Measurements from ENCODE around the gene ZFPM1. TPM values are rescaled to one million over a fixed set of nuclear protein-coding genes. Genes with fewer than 3 reads are reported as not detected.

ZFPM1 gene
- polyA plus RNA-seq, 1 experiment: 0.20 TPM

DNA sequence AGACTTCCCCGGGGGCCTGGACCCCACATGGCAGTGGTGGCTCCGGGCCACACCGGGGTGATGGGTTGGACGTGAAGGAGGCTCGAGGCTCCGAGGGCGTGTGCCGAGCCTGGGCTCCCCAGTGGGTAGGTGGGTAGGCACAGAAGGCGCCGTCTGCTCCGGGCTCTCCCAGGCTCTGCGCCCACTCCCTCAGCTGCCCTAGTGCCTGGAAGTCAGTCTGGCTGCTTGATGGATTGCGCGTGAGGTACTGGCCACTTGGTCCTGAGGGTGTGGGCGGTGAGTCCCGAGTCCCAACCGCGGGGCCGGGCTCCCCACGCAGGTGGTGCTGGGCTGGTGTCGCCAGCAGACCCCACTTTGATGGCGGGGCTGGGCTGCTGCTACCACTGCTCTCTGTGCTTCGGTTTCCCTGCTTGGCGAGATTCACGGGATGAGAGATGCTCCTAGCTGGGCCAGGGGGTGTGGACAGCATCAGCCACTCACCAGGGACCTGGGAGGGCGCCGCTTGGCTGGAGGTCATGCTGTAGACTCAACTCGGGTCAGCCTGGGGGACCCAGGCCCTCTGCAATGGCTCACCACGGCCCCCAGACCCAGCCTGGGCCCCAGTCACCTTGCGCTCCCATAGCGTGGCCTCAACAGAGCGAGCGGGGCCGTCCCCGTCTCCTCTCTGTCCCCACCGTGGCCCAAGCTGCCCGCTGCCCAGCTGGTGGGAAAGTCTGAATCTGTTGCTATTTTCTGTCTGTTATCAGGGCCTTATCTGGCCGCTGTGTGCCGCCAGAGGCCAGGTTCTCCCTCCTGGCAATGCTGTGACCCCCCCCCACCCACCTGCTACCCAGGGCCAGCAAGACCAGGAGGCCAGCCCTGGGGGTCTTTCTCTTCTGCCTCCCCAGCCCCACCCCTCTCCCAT is 26.1 kb downstream of the ZFPM1 start:
- H3K9me3 ChIP-seq (ENCODE audit: control insufficient read depth, insufficient read depth, low read length): no peaks in the 10 kb centered on the region
- H3K4me3 ChIP-seq (ENCODE audit: low read depth, low read length): no peak overlapping the region
- H3K27ac ChIP-seq (ENCODE audit: low read depth, low read length): no peak overlapping the region
- TF ChIP-seq, protein P1, sequence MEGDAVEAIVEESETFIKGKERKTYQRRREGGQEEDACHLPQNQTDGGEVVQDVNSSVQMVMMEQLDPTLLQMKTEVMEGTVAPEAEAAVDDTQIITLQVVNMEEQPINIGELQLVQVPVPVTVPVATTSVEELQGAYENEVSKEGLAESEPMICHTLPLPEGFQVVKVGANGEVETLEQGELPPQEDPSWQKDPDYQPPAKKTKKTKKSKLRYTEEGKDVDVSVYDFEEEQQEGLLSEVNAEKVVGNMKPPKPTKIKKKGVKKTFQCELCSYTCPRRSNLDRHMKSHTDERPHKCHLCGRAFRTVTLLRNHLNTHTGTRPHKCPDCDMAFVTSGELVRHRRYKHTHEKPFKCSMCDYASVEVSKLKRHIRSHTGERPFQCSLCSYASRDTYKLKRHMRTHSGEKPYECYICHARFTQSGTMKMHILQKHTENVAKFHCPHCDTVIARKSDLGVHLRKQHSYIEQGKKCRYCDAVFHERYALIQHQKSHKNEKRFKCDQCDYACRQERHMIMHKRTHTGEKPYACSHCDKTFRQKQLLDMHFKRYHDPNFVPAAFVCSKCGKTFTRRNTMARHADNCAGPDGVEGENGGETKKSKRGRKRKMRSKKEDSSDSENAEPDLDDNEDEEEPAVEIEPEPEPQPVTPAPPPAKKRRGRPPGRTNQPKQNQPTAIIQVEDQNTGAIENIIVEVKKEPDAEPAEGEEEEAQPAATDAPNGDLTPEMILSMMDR (IDR thresholded peaks at IDR 0.05; ENCODE audit: low read depth, low read length): no peak
- POLR2A ChIA-PET: no interaction called here
- CTCF ChIA-PET: no interaction called here
- no peak for DNase-seq (ENCODE audit: low read depth, low spot score)
- H3K27me3 ChIP-seq (ENCODE audit: control insufficient read depth, insufficient read depth, low read length): no peaks in the 10 kb centered on the region

GRCh38 chr16:88479793-88480760 is 27.0 kb downstream of the ZFPM1 start:
- H3K9me3 ChIP-seq (ENCODE audit: control insufficient read depth, insufficient read depth, low read length): no peaks in the 10 kb centered on the region
- TF ChIP-seq, protein P1 (IDR thresholded peaks at IDR 0.05; ENCODE audit: low read depth, low read length): no peak
- H3K4me3 ChIP-seq (ENCODE audit: low read depth, low read length): no peak overlapping the region
- ChIA-PET POLR2A (no interaction called here), CTCF (no interaction called here)
- H3K27me3 ChIP-seq (ENCODE audit: control insufficient read depth, insufficient read depth, low read length): no peaks in the 10 kb centered on the region
- no peak overlapping the region for H3K27ac ChIP-seq (ENCODE audit: low read depth, low read length)
- DNase-seq (ENCODE audit: low read depth, low spot score): no peak

DNA sequence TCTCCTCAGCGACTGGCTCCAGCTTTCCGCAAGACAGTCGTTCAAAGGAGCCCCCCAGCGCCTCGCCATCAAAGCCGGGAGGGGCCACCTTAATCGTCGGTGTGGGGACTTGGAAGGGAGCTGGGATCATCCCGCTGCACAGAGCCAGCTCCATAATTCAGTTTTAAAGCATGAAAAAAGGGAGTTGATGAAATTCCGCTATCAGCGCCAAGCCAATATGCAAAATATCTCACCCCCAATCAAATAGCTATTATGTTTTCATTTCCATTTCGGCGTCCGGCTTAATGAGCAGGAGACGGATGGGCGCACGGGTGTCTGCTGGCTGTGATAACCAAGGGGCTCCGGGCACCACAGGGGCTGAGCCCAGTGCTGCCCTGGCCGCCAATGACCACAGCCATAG is 27.7 kb downstream of the ZFPM1 start:
- POLR2A ChIA-PET: no interaction called here

GRCh38 chr16:88481851-88482250 is 28.8 kb downstream of the ZFPM1 start:
- DNase-seq (ENCODE audit: low read depth, low spot score): no peak
- Histone ChIP-seq H3K4me3 (ENCODE audit: low read depth, low read length) (no peak overlapping the region), H3K9me3 (ENCODE audit: control insufficient read depth, insufficient read depth, low read length) (no peaks in the 10 kb centered on the region; the same call in 1 of the 2 replicates), H3K27ac (ENCODE audit: low read depth, low read length) (no peak overlapping the region), H3K27me3 (ENCODE audit: control insufficient read depth, insufficient read depth, low read length) (no peaks in the 10 kb centered on the region)
- ChIA-PET POLR2A (no interaction called here), CTCF (no interaction called here)
- TF ChIP-seq, protein P1 (IDR thresholded peaks at IDR 0.05; ENCODE audit: low read depth, low read length): no peak

More for the DNA sequence above, 27.7 kb downstream of the ZFPM1 start:
- Histone ChIP-seq H3K4me3 (ENCODE audit: low read depth, low read length) (no peak overlapping the region), H3K27me3 (ENCODE audit: control insufficient read depth, insufficient read depth, low read length) (no peaks in the 10 kb centered on the region), H3K27ac (ENCODE audit: low read depth, low read length) (no peak overlapping the region), H3K9me3 (ENCODE audit: control insufficient read depth, insufficient read depth, low read length) (no peaks in the 10 kb centered on the region; the same call in 1 of the 2 replicates)
- no peak for DNase-seq (ENCODE audit: low read depth, low spot score)
- CTCF ChIA-PET: no interaction called here
- TF ChIP-seq, protein P1 (IDR thresholded peaks at IDR 0.05; ENCODE audit: low read depth, low read length): no peak

Measured in AG04450 (cell line).